ENCODE measurements around the gene LHFPL6.

GRCh38 chr13:39315796-39316195 lies 287.2 kb downstream of the LHFPL6 start:
- TF ChIP-seq CTCF (IDR thresholded peaks at IDR 0.05) (no peak), POLR2A (IDR thresholded peaks at IDR 0.05) (no peak)
